NCI-H1105 (cell line): ENCODE data around the gene CASP10.

ENCODE experiments used
- DNase-seq: peaks from one replicate; lab custom pipeline; 2025; lab: John Stamatoyannopoulos, UW

CASP10 gene

DNA sequence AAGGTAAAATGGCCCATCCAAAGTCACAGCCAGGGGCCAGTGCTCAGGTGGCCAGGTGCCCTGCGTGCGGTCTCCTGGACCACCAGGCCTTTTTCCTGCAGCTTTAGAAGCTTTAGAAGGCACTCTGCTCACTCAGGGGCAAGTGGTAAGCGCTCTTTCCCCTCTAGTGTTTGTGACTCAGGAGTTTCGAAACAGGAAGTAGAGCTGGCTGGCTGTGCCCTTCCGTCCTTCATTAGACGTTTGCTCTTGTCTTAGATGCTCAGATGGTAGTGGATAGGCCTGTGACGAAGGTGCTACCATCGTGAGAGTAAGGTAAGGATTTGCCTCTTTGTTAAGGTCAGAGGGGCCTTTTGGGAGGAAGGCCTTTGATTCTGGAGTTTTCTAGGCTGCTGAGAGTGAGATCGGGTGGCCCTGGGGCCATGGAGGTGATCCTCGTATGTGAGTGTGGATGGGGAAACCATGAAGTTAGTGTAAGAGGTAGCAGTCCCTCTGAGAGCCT is 77.4 kb downstream of the CASP10 start, which contains the start of gene CASP8:
CASP8 (plus strand) TSS at position 235 of the 499 bp plus-strand sequence. CDS start 5,951 bp downstream, outside the sequence.
- DNase-seq, result no peak

DNA sequence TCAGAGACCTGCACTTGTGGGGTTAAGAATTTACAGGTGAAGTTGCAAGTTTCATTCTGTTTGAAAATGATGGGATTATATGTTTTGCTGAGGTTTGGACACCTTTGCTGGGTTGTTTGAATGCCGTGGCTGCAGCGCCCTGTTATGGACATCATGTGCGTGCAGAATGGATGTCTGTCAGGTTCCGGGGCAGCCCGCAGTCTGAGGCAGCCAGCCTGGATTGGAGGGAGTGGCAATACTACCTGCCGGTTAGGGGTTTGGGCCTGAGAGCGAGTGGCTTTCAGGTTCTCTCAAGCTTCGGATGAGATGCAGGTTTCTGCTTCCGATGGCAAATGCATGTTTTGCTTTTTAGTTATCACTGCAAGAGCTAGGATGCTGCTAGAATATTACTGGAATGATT is 78.5 kb downstream of the CASP10 start:
- DNase-seq, result no peak

DNA sequence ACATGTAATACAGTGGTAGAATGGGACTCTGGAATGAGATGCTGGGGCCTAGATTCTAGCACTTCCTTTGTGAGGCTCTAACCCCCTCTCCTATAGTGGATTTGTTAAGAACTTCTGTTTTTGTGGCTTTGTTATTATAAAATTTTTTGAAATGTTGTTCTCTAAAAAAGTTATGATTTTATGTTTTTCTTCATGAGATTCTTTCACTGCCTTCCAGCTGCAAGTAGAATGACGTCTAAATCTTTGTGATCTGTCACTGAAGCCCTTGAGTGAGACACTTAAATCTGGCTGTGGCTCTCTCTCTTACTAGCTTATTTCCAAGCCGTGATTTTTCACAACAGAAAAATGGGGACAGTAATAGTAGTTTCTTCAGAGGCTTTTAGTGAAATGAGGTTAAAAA is 79.0 kb downstream of the CASP10 start:
- DNase-seq, result no peak

DNA sequence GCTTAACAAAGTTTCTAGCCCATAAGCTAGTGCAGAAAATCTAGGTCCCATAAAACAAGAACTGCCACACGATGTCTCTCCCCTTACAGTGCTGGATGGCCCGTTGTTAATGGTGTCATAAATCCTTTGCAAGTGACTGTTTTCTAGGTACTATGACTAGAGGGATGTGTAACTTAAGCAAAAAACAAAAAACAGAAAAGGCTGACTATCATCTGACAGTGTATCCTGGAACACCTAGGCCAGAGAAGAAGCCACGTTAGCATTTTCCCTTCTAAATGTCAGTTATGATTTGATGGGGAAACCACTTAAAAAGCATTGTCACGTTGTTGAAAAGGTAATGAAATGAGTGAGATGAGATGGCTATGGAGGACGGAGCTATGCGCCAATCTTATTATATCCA is 79.8 kb downstream of the CASP10 start:
- no peak for DNase-seq

DNA sequence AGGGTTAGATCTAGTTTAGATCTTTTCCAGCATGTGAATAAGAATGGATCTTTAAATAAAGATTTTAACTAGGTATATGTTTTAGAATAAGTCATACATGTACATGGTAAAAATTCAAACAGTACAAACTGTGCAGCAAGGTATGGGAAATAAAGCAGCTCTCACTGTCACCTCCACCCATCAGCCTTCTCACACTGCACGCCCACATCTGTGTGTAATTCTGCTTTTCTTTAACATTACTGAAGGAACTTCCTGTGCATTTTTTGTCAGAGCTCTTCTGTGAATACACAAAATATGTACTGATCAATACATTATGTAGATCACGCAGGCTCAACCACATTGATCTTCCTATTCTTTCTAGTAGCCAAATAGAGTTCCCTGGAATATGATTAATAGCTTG is 80.8 kb downstream of the CASP10 start:
- DNase-seq, result no peak

DNA sequence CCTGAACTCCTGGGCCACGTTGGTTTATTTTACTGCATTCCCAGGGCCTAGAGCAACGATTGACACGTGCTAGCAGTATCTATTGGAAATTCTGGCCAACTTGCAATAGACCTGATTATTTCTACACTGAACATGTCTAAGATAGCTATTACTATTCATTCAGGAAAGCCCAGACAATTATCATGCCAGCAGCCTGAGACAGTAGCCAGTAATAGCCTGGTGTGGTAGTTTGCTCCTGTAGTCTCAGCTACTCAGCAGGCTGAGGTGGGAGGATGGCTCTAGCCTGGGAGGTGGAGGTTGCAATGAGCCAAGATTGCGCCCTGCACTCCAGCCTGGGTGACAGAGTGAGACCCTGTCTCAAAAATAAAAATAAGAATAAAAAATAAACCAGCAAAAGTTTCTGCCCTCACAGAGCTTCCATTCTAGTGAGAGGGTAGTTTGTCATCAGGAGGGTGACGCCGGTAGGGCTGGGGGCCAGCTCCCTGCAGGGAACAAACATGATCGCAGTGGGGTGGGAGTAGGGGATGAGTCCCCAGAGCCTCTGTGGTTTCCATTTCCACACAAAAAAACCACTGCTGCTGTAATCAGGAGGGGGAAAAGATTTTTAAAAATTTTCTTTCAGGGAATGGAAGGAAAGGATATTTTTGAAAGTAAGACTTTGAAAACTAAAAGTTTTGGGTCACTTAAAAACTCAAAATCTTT is 81.7 kb downstream of the CASP10 start:
- DNase-seq, result no peak

DNA sequence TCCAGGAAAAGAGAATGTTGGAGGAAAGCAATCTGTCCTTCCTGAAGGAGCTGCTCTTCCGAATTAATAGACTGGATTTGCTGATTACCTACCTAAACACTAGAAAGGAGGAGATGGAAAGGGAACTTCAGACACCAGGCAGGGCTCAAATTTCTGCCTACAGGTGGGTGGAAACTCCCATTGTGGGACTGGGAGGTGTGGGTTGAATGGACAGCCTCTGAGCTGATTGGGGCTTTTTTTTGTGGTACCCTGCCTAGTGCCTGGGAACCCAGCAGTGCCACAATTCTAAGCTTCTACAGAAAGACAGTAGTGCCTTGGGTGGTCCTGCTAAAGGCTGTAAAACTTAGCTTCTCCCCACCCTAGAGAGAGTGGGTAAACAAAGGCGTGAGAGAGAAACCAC is 83.7 kb downstream of the CASP10 start:
- no peak for DNase-seq

DNA sequence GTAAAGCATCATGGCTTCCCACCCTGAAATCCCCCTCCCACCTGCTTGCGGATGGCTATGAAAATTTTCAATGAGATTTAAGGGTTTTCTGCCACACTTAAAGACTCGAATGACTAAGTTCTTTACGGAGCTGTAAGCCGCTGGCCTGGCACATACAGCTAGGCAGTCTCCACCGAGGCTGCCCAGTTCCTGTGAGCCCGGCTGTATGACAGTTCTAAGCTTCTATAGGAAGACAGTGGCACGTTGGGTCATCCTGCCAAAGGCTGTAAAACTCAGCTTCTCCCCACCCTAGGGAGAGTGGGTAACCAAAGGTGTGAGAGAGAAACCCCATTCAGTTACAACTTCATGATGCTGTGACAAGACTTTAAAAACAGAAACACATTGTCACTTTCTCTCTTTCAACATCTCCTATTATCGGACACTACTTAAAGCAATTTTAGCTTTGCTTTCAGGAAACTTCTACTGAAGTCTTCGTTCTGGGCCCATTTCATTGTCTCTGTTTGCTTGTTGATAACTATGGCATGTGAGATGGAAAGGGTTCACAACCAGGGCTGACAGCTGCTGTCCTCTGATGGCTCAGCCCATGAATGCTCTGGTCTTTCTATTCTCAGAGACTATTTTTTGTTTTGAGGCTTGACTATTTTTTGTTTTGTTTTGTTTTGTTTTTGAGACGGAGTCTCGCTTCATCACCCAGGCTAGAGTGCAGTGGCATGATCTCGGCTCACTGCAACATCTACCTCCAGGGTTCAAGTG is 84.5 kb downstream of the CASP10 start:
- no peak for DNase-seq

DNA sequence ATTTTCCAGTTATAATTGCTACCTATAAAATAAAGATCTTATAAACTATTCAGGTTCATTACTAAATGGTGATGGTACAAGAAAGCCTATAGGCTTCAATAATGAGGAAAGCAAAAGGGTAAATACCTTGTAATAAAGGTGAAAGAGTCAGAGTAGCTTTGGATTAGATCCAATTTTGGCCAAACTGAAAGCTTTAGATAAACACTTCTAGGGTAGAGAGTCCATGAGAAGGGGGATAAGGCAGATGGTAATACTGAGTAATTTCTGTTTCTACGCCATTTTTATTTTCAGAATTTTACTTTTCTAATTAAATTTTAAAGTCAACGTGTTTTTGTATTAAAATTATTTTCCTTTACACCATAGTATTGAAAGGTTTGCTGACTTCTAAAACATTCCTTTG is 86.8 kb downstream of the CASP10 start:
- peak; percentile 4 for DNase-seq

DNA sequence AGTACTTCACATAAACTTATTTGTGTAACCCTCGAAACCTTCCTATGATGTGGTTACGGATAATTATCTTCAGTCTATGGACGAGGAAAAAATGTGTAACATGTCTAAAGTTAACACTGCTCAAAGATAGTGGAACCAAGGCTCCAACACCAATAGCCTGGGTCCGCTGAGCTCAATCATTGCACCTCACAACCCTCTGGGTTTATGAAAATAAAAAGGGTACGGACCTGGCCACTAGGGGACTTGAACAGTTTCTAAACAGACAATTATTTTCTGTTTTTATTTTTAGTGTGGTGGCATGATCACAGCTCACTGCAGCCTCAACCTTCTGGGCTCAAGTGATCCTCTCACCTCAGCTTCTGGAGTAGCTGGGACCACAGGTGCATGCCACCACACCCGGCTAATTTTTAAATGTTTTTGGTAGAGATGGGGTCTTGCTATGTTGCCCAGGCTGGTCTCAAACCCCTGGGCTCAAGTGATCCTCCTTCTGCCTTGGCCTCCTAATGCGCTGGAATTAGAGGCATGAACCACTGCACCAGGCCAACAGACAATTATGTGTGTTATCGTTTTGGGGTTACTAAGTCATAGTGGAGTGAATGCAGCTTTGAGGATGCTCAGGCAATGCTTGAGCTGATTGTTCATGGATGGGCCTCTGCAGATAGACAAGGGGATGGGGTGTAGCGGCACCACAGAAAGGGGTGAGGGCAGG is 87.5 kb downstream of the CASP10 start:
- no peak for DNase-seq

DNA sequence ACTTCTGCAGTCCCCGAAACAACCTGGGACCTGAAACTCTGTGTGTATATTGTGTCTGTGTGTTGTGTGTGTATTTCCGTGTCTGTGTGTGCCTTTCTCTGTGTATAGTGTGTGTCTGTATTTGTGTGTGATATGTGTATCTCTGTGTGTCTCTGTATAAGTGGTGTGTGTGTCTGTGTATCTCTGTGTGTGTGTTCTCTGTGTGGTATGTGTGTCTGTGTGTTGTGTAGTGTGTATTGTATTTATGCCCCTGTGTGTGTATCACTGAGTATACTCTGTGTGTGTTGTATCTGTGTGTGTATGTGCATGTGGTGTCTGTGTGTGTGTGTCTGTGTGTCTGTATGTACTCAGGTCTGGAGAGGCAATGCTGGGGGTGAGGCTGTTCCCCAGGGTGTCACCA is 89.0 kb downstream of the CASP10 start:
- no peak for DNase-seq

DNA sequence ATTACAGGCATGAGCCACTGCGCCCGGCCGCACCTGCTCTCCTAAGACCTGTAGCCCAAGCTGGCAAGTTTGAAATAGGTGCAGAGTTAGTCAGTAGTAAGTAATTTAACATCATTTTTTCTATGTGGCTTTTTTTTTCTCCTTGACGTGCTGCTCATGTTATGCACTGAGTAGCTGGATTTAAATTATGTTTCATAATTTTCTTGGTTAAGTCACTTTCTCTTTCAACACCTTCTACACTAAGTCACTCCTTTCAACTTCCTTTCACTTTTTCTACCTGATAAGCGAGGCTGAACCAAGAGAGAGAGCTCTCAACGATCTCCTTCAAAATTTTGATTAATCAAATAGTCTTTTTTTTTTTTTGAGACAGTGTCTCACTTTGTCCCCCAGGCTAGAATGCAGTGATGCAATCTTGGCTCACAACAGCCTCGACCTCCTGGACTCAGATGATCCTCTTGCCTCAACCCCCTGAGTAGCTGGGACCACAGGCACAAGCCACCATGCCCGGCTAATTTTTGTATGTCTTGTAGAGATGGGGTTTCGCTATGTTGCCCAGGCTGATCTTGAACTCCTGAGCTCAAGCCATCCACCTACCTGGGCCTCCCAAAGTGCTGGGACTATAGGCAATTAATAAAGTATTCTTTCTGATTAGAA is 90.5 kb downstream of the CASP10 start:
- no peak for DNase-seq

DNA sequence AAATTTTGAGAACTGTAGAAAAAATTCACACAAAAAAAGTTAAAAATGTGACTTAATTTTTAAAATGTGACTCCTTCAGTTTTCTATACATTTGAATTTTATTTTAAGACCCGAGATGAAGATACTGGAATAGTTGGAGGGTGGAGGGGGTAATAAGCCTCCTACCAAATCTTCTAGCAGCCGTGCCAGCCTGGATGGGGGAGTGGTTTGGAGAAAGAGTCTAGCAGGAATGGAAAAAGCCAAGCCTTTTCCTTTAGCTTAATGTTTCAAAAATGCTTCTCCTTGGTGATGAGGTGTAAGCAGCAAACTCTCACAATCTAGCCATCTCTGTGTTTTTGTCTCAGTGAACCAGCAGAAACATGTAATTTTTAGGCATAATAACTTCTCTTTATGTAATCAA is 92.1 kb downstream of the CASP10 start:
- no peak for DNase-seq

DNA sequence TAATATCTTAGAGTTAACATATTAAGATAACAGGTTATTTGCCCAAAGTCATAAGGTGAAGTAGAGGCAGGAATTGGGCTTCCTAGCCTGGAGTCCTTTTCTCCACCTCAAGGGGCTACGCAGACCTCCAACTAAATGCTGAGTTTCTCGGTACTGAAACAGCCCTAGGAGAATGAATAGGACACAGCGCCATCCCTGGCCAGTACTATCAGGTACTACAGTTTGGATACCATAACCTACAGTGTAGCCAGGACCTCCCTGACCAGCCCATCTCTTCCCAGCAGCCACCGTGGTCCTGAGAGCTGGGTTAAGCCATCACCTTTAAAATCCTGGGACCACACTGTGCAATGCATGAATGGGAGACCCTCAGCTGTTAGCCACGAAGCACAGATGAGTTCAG is 93.0 kb downstream of the CASP10 start:
- DNase-seq, result no peak

DNA sequence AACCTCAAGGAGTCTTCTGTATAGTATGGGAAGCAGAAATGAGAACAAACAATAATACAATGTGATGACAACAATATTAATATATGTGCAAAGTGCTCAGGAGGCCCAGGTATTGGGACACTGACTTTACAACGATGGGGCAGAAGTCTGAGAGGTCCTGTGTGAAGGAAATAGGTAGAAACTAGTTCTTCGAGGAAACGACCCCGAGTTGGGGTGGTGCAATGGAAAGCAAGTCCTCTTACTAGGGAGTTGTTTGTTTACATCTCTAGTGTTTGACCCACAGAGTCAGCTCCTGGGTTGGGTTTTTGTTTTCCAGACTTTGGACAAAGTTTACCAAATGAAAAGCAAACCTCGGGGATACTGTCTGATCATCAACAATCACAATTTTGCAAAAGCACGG is 93.6 kb downstream of the CASP10 start:
- DNase-seq, result no peak
